ENCODE results near the gene AK8.

Gene AK8

DNA sequence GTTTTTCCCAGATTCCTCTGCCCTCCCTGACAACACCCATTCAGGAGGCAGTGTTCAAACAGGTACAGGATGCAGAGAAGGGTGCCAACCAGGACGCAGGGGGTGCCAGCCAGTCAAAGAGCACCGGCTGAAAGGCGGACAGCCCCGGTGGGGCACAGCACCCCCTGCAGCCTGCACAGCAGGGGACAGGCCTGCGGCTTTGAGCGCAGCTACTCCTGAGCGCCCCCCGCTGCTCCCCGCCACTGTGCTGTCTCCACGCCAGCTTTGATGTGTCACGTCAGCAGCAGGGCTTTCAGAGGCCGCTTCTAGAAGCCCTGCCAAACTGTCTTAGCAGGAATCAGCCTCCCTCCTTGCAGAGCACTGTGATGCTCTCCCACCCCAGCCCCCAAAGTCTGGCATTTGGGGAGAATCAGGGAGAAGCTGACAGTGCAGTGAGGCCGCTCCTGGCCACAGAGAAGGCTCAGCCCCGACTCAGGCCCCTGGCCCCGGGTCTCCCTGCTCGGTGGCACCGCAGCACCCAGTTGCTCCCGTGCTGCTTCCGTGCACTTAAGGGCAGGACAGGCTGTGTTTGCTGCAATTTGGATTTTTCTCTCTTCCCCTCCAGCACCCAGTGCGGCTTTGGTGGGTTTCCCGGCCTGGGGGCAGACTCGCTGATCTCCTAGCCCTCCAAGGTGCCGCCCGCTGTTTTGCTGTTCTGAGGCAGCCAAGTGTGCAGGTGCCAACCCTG lies 20.3 kb downstream of the AK8 start:
- DNase-seq (ENCODE audit: low read depth in 2 of 2), result no peak

DNA sequence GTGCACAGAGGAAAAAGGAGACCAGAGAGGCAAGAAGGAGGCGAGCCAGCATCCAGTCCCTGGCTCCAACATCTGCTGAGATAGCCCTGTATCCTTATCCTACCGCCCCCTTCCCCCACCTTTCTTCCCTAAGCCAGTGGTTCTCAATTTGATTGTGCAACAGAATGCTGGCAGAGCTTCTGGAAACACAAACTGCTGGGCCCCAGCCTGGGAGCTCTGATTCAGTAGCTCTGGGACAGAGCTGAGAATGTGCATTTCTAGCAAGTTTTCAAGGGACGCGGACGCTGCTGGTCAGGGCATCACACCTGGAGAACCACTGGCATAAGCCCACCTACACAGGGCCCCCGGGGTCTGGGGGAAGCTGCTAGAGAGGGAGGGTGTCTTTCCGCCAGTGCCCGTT lies 21.1 kb downstream of the AK8 start:
- no peak for DNase-seq (ENCODE audit: low read depth in 2 of 2)

DNA sequence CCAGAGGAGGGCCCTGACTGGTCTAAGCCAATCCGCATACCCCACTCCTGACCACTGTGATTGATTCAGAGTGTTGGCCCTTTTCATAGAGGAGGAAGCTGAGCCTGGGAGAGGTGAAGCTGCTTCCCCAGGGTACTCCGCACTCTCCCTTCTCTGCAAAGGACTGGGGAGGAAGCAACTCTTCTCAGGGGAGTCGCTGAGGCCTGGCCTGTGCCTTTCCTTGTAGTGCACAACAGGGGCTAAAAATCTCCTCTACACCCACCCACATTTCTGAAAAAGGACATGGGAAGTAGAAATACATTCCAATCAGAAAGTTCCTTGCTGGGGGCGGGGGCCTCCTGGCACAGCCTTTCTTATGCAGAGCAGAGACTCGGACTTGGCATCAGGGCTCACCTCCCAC lies 22.2 kb downstream of the AK8 start:
- no peak for DNase-seq (ENCODE audit: low read depth in 2 of 2)

DNA sequence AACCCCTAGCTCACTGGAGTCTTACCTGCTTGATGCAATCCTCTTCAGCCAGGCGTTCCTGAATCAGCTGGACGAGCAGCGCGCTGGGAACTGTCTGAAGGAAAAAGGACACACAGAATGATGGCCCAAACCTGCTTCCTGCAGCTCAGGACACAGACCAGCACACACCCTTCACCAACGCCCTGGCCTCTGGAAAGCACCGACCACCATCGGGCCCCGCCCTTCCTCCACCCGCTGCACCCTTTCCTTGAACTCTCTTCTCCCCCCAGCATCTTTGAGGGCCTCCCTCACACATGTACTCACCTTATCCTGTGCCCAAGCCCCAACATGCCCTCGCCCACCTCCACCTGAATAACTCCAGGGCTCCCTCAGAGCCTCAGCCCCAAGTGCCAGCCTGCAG lies 23.3 kb downstream of the AK8 start:
- DNase-seq (ENCODE audit: low read depth in 2 of 2), result no peak

DNA sequence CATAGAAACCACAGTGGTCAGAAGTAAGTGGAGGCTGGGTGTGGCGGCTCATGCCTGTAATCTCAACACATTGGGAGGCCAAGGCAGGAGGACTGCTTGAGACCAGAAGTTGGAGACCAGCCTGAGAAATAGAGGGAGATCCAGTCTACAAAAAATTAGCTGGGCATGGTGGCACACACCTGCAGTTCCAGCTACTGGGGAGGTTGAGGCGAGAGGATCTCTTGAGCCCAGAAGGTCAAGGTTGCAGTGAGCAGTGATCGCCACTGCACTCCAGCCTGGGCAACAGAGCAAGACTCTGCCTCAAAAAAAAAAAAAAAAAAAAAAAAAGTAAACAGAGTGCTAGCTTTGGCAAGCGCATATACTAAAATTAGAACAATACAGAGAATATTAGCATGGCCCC lies 24.6 kb downstream of the AK8 start:
- no peak for DNase-seq (ENCODE audit: low read depth in 2 of 2)

DNA sequence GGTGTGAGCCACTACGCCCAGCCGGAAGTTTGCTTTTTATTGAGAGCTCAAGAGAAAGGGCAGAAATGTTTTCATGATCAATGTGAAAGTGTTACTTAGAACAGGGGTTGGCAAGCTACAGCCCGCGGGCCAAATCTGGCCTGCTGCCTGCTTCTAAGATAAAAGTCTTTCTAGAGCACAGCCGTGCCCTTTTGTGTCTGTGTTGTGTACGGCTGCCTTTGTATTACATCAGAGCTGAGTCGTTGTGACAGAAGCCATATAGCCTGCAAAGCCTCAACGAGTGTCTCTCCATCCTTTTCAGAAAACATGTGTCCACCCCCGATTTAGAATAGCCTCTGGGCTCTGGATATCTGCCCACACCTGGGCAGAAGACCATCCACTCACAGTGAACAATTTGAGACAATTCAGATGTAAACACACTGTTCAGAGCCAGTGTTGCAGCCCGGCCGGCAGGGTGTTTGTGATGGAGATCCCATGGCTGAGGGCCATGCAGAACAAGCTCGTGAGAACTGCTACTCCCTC lies 28.8 kb downstream of the AK8 start:
- DNase-seq (ENCODE audit: low read depth in 2 of 2), result no peak

DNA sequence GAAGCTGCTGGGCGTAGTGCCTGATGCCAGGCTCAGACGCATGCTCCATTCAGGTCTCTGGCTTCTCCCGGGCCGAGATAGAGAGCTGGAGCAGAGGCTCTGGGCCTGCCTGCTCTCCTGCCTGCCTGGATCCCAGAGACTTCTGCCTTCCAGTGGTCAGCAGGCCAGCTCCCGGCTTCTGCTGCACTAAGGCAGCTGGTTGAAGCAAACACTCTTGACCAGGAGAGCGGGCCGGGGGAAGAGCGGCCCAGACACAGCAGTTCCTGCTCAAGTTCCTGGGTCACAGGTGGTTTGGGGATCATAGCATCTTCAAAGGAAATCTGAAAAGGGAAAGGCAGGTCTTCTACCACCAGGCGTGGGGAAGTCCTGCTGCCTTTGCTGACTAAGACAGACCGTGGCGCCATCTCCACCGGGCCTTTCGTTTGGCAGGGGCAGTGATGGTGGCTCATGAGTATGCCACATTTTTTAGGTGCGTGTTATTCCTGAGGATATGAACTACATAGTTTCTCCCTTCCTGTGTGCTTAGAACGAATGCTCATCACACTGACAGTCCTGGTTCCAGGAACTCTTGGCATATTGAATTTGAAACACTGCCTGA lies 31.1 kb downstream of the AK8 start:
- no peak for DNase-seq (ENCODE audit: low read depth in 2 of 2)

DNA sequence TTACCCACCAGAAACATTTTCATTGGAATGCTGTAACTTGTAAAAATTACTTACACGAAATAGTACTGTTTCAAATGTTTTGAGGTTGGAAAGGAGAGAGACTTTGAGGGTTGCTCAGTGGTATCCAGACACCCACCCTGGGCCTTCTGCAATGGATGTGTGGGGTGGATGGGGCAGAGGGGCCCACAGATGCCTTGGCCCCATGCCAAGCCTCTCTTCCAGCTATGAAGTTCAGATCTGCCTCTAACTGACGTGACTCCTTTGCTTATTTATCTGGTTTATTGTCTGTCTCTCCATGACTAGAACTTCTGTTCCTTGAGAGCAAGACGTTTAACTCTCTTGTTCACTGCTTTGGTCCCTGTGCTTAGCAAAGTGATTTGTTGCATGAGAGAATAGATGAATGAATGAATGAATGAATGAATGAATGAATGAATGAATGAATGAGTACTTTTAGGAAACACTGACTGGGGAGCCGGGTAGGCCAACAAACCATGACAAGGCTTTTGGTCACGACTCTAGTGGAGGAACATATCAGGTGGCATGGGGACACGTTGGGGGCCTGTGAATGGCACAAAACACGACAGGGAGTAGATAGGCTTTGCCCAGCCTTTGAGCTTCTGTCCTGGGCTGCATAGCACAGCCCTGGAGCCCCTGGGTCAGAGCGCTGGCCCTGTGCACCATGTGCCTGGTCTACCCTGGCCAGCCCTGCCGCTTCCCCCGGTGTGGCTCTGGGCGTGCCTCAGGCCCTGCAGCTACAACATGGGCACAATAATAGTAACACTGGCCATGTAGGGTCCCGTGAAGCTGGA lies 31.8 kb downstream of the AK8 start:
- DNase-seq (ENCODE audit: low read depth in 2 of 2), result no peak

DNA sequence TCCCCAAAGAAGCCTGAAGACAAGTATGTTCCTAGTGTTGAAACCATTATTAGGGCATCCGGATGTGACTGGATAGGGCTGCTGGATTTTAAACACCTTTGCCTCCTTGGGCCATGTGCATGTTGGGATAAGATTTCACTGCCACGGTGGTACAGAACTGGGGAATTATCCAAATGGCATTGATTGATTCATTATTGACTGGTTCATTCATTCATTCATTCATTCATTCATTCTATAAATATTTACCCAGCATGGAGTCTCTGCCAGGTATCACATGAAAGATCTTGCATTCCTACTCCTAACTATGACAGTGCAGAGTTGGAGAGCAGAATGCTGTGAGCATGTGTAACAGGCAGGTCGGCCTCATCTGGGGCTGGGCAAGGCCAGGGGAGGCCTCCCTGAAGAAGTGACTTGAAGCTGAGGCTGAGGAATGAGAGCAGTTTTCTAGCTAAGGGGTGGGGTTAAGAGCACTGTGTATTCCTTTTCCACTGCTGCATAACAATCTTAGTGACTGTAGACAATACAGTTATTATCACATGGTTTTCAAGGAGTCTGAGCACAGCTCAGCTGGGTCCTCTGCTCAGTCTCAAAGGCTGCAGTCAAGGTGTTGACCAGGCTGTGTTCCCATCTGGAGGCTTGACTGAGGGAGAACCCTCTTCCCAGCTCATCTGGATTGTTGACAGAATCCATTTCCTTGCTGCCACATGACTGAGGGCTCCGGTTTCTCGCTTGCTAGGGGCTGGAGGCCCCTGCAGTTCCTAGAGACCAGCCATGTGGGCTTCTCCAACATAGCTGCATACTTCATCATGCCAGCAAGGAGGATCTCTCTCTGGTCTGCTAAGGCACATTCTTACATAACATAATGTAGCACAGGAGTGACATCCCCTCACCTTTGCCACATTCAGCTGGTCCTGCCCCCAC lies 35.7 kb downstream of the AK8 start:
- no peak for DNase-seq (ENCODE audit: low read depth in 2 of 2)

DNA sequence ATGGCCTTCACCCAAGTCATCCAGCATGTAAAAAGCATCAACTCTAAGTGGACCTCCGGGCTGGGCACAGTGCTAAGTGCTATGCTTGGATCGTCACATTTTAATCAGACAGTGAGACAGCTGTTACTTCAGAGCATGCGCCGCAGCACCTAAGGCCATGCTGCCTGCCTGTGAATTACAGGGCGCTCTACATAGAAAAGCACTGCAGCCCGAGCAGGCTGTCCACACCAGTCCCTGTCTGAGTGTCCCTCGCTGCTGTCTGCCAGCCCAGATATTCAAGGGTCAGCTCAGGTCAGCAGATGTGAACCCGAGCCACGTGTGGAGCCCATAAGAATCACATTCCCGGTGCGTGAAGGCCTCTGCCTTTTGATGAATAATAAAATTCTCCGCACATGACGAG lies 37.1 kb downstream of the AK8 start:
- DNase-seq (ENCODE audit: low read depth in 2 of 2), result no peak

DNA sequence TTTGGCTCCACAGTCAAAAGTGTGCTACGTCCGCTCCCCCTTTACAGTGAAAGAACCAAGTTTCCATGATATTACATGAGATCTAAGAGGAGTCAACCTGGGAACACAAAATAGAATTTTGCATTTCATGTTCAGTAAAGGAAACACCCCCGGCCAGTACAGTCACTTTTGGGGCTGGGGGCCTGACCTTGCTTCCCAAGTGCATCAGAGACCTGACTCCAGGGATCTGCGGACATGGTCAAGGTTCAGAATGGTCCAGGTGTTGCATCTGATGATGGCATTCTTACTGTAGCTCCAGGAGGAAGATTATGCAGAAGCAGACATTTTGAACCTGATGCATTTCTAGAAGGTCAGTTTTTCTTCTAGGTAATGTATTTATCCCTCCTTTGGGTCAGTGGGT lies 39.8 kb downstream of the AK8 start:
- no peak for DNase-seq (ENCODE audit: low read depth in 2 of 2)

DNA sequence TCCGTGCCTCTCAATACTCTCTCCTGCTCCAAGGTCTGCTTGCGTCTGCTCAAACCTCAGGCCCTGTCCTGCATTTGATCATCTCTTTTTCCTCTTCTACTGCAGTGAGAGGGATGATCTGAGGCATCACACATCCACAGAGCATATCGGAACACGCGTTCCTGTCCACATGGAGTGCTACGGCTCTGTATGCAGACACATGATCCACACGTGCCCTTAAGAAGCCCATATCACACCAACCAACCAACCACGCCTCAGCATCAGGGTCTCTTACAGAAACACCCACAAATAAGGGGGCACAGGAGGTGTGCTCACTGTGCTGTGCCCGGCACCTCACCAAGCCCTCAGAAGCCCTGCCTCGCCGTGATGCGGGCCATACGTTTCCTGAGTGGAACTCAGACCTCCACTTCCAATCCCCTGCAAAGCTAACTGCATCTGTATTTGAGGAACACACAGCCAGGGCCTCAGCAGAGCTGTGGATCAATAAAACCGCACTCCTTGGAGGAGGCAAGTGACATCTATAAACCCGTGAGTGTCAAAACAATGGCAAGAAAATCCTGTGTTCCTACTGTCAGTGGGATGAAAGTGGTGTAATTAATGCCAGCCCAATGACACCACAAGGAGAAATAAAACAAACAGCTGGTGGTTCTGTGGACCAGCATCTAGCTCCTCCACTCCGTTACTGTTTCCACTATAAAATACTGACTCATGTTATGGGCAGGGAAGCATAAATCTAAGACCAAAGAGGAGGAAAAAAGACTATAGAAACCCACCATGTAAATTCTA lies 40.4 kb downstream of the AK8 start:
- no peak for DNase-seq (ENCODE audit: low read depth in 2 of 2)

DNA sequence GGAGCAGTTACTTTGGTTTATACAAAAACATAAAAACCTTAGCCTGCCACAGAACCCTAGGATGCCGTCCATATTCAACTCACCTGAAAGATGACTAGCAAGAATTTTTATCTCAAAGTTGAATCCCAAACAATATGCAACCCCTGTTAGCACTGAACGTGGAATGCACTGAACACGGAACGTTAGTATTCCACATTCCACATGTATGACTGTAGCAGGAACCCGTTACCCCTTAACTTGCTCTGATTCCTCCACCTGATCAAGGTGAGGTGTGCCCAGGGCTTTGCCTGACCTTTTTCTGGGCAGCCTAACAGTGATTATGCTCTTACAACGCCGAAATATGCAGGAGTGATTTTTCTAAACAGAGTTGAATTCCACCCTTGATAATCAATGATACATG lies 43.7 kb downstream of the AK8 start:
- no peak for DNase-seq (ENCODE audit: low read depth in 2 of 2)

DNA sequence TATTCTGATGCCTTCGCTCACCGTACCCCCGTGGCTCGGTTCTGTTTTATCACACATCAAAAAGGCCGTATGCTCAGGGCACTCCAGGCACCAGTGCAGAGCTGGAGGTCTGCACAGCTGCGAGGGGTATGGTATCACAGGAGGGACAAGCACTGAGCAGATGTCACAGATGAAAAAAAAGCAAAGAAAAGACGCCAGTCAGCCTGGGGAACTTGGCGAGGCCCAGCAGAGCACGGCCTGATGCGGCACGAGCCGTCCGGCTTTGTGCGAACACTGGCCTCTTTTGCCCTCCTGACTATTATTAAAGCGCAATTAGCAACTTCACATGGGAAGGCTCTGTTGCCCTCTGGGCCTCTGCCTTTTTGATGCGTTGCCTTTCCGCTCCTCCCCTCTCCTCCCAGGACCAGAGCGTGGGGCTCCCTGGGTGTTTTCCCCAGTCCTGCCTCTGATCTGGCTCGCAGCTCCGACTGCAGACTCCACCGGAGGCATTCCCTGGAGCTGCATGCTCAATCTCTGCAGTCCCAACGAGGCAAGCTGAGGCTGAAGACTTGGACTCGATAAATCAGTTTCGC lies 44.4 kb downstream of the AK8 start:
- DNase-seq (ENCODE audit: low read depth in 2 of 2), result no peak

DNA sequence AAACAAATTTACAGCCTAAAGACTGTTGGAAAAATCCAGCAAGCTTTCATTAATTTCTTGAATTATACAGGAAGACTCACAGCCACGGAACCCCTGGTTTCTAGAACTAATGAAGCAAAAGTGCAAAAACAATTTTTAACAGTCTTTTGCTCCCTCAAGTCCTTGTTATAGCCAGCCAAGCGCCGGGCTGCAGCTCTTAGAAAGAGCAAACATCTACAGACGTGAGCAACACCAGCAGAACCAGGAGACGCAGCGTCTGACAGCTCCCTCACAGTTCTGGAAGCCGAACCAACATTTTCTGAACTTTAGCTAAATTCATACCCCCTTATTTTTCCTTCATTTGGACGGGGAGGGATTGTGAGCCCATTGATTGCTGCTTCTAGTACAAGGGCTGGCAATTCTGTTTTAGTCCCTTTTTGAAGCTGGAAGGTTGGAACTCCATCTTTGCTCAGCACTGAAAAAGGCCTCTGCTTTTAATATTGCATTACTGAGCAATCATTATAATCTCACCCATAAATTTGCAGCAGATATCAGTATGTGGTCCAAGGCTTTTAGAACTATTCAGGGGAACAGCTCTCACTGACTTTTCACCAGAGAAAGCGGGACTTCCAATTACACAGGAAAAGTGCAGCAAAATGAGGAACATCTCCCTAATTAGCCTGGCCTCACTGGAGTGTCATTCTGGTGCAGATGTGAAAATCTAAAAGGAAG lies 45.8 kb downstream of the AK8 start:
- no peak for DNase-seq (ENCODE audit: low read depth in 2 of 2)

DNA sequence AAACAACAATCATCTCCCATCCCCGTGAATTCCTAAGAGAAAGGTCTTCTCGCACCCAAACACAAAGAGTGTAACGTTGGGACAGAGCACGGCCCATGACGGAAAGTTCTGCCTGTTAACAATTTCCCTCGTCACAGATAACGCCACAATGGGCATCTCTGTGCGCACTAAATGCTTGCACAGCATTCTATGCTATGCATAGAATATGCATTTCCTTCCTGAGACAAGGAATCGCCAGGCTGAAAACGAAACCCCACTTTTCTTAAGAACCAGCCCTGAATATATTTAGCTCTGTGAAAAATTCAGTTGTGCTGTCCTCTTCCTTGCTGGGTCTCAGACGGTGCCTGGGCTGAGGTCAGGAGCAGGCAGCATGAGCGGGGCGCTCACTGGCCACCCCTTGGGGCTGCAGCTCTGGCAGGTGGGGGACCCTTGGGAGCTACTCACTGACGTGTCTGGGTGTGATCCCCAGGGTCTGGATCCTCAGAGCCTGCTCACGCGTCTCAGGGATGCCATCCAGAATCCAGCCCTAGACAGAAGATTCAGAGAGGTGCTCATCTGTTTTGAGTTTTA lies 49.8 kb downstream of the AK8 start:
- no peak for DNase-seq (ENCODE audit: low read depth in 2 of 2)

DNA sequence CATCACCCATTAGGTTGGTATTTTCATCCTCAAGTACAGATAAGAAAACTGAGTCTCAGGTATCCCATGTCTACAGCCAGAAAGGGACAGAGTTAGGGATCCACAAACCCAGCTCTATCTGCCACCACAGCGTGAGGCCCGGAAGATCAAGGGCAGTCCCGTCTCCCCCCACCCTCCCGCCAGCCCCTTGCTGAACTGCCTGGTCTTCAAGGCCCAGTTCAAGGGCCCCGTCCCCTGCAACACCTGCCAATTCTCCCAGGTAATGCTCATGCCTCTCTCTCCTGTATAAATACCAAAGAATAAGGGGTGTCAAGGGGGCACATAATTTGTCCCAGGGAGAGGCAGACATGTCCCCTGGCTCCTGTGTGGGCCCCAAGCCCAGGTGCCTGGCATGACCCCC lies 50.7 kb downstream of the AK8 start:
- no peak for DNase-seq (ENCODE audit: low read depth in 2 of 2)

DNA sequence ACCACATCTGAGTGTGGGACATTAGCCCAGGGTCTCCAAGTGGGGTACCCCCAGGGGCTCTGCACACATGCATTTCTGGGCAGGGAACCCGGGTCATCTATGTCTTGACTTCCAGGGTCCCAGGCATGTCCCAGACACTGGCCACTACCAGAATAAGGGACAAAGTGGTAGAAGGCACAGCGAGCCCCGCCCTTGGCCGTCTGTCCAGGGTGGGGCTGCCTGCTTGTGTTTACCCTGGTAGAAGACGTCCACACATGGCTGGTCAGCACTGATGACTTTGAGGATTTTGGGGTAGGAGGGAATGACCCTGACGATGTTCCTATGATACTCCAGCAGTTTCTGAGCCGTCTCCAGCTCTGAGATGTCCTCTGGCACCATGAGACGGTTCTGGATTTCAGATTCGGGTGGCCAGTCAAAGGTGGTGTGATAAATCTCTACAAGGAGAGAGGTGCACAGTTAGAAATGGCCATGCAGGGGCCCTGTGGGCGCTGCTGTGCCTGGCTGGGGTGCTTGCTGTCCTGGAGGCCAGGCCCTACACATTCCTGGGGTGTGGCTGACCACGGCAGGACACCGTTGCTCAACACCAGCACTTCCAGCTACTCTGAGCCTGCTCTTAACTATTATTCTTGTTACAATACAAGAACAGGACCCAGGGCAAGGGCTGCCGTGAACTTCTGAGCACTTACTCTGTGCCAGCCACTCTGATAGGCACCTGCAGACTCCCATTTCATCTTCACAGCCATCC lies 51.3 kb downstream of the AK8 start:
- no peak for DNase-seq (ENCODE audit: low read depth in 2 of 2)

DNA sequence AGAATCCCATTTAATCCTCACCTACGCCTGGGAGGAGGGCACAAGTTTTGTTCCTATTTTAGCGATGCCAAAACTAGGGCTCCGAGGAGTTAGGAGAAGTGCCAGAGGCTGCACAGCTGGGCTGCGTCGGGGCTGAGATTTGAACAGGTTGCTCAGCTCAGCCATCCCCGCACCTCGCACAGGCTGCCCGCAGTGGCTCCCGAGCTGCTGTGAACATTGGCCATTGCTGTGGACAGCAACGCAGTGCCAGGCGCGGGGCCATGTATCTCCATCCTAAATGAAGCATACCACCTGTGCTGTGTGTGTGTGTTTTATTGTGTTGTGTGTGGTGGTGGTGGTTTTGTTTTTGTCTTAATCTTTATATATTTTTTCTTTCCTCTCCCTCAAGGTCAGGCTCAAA lies 52.0 kb downstream of the AK8 start:
- no peak for DNase-seq (ENCODE audit: low read depth in 2 of 2)

Measured in stimulated activated CD8-positive, alpha-beta memory T cell treated with anti-CD3 and anti-CD28 coated beads, Interleukin-7, amount 100 ng/mL, for 1 hour (primary cell).